Ovary (tissue), 9 donors: ENCODE results near the gene ZPR1. TPM values are rescaled to one million over a fixed set of nuclear protein-coding genes. Genes with fewer than 3 reads are reported as not detected.

ENCODE experiments used
- DNase-seq, 5 donors: peaks; one replicate each; pipeline ENCODE4 v3.0.0-alpha.2; 2019 to 2020
- H3K27ac ChIP-seq, 2 donors: fragments of 200-600 bp; one replicate each; pipeline versions ENCODE4 v1.5.1 to v1.8.0; 2019 to 2022
- H3K27me3 ChIP-seq: fragments of 200-600 bp; one replicate; pipeline ENCODE4 v1.8.0; 2022
- H3K36me3 ChIP-seq: fragments of 200-600 bp; sonication (generic); one replicate; pipeline ENCODE4 v1.5.1; 2019
- H3K4me1 ChIP-seq: one replicate; pipeline ENCODE4 v1.8.1; 2013; ENCODE audit warnings: mild to moderate bottlenecking, moderate library complexity; ENCODE audit not compliant: insufficient read depth
- H3K4me3 ChIP-seq: fragments of 200-600 bp; sonication (generic); one replicate; pipeline ENCODE4 v1.5.1; 2017
- H3K9me3 ChIP-seq, 2 donors: fragments of 200-600 bp in 1 of 2; sonication (generic) in 1 of 2; one replicate each; pipeline versions ENCODE4 v1.5.1 to v1.8.1; 2013 to 2019; ENCODE audit warnings: mild to moderate bottlenecking in 1 of 2, moderate library complexity in 1 of 2
- CTCF ChIP-seq, 3 donors: fragments of 450-650 bp in 2 of 3; fragments of 200-600 bp in 1 of 3; IDR thresholded peaks; one replicate each; pipeline versions ENCODE4 v1.5.1 to v1.8.0; 2016 to 2022; ENCODE audit warnings: antibody characterized with exemption in 3 of 3, mild to moderate bottlenecking in 1 of 3
- EP300 ChIP-seq: sonication (generic); formaldehyde crosslinking; IDR thresholded peaks from one replicate; pipeline ENCODE4 v1.6.1; 2017; ENCODE audit warnings: antibody characterized with exemption
- POLR2A ChIP-seq: fragments of 450-650 bp; IDR thresholded peaks from one replicate; pipeline ENCODE4 v1.6.1; 2017; ENCODE audit warnings: antibody characterized with exemption, mild to moderate bottlenecking, moderate library complexity
- WGBS, 3 donors: extraction: QIAGEN DNeasy Blood & Tissue Kit in 1 of 3; methylation state at CpG; one replicate each; pipeline versions ENCODE4 v1.1.5 to v1.1.7; 2013 to 2017; 5-methylcytosine and 5-hydroxymethylcytosine counted together
- intact Hi-C, 4 donors: fragments of 100-400 bp; cut with DNase I; formaldehyde crosslinking; loops; one replicate each; pipeline versions ENCODE4 v1.11.0 to v1.15.1; 2022 to 2023
- polyA plus RNA-seq, 2 donors: library from polyadenylated mRNA; stranded (reverse); fragments of 200-250 nt in 1 of 2; fragments of 350-450 nt in 1 of 2; fragmentation: Illumina TruSeq in 1 of 2; extraction: RNeasy Lipid Tissue Mini Kit (QIAGEN cat#74804) in 1 of 2; gene quantifications; one replicate each; pipeline ENCODE4 v1.2.3, GENCODE V29; 2013 to 2014
- total RNA-seq, 7 donors: library from RNA; depleted of rRNA in 2 of 7; stranded (reverse); fragments of >200 nt in 2 of 7; fragmentation: NEBNext Ultra II Directional in 3 of 7; extraction: Animal tissue kit (Norgen Biotek cat#: 25700) in 3 of 7; gene quantifications; one replicate each; pipeline versions ENCODE4 v1.1.0 to v1.2.4, GENCODE V29; 2016 to 2023
- donor health status: DM: no; HTN: no; CAD: no; lungs with moderate emphysema.
- donor health status: DM: no; HTN: no; CAD: no.
- donor health status: Bipolar disorder and iron deficiency.
- donor health status: DM: yes; HTN: yes; CAD: no.
- donor health status: DM: no; HTN: no; CAD: no.
- donor health status: DM: yes; HTN: yes; CAD: no.

ZPR1 gene
- total and polyA plus RNA-seq, 9 donors = 12.0 to 68.7 (median 37.0) TPM

GRCh38 chr11:116812109-116812508 lies 24.3 kb upstream of the ZPR1 start:
- Histone ChIP-seq H3K4me1 (no peaks in the 10 kb centered on the region), H3K36me3 (no peaks in the 10 kb centered on the region), H3K27me3 (no peaks in the 10 kb centered on the region), H3K4me3 (no peak overlapping the region), H3K27ac (no peak overlapping the region), H3K9me3 (no peaks in the 10 kb centered on the region)
- WGBS, 3 donors = 77 to 94% (median 92%) methylated on average over 4 of the region's 4 CpGs
- TF ChIP-seq POLR2A = no peak
- no peak for TF ChIP-seq EP300
- no peak for TF ChIP-seq CTCF (IDR thresholded peaks at IDR 0.05)
- no peak for DNase-seq
- intact Hi-C loops = no loop called here

- H3K27me3 ChIP-seq = no peaks in the 10 kb centered on the region
- H3K27ac ChIP-seq = no peak overlapping the region
- H3K4me1 ChIP-seq = no peaks in the 10 kb centered on the region
- intact Hi-C loops = no loop called here
- no peak for TF ChIP-seq EP300
- TF ChIP-seq CTCF (IDR thresholded peaks at IDR 0.05) = no peak
- TF ChIP-seq POLR2A = no peak
- no peaks in the 10 kb centered on the region for H3K9me3 ChIP-seq
- H3K36me3 ChIP-seq = no peaks in the 10 kb centered on the region
- DNase-seq = no peak
- no peak overlapping the region for H3K4me3 ChIP-seq
- 77 to 80% (median 79%) methylated on average over 3 of the region's 3 CpGs for WGBS, 3 donors
Observed at GRCh38 chr11:116811194-116811593, 23.4 kb upstream of the ZPR1 start.

DNA sequence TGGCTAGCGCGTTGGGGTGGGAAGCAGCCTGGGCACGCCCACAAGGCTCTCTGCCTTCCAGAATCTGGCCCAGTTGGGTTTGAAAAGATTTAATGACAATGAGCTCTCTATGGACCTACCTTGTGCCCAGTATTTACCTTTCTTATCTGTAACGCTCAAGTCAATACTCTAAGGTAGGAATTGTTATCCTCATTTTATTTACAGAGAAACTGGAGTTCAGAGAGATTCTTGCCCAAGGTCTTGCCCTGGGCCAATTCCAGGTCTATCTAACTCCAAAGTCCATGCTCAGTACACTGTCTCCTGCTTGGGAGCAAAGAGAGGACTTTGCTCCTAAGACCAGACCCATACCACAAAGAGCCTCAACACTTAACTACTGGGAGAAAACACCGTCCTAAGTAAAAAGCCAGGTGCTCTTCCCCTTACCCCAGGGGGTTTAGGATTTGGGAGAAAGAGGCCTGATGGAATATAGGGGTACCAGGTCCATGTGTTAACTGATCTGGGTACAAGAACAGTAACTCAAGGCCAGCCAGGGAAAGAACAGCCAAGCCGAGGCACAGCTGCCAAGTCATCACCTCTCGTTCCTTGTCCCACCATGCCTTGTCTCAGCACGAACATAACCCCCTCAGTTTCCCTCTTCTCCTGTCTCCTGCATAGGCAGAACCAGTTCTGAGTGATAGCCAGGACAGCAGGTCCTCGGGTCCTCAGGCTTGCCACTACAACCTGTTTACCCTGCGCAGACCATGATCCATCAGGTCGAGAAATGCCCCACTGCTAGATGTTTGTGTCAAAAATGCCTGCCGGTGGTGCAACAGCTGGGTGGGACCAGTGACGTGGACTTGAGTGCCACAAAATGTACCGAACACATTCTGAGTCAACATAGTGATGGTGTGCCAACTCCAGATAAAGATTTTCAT lies 20.7 kb upstream of the ZPR1 start:
- TF ChIP-seq EP300 (no peak), CTCF (IDR thresholded peaks at IDR 0.05) (no peak), POLR2A (no peak)
- DNase-seq = no peak
- no peak overlapping the region for H3K27ac ChIP-seq
- no peaks in the 10 kb centered on the region for H3K9me3 ChIP-seq
- no peaks in the 10 kb centered on the region for H3K36me3 ChIP-seq
- 77 to 79% (median 79%) methylated on average over 14 of the region's 14 CpGs for WGBS, 3 donors
- H3K4me1 ChIP-seq = no peaks in the 10 kb centered on the region
- H3K4me3 ChIP-seq = no peak overlapping the region
- intact Hi-C loops = no loop called here
- H3K27me3 ChIP-seq = no peaks in the 10 kb centered on the region

DNA sequence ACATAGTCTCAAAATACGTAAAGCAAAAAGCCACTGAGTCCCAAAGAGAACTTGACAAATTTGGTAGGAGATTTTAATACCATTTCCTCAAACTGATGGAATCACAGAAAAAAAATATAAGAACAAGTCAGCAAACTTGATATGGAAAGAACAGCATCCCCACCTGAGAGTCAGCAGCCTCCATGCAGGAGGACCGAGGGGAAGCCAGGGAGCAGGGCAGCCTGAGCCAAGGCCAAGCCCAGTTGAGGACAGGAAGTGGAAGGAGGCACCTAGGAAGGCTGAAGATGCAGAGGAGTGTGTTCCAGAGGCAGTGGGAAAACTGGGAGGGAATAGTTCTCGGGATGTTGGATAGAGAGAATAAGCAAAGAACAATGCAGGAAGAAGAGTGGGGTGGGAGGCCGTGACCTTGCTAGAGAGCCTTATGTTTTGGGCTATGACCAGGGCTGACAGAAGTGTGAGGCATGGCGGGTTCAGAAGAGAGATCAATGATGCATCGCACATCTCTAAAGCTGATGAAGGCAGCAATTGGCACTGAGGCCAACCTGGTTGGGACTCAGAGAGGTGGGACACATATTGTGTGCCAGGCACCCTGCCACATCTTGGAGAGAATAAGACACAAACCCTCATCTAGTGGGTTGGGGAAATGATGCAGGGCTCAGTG lies 19.9 kb upstream of the ZPR1 start:
- 90 to 91% (median 91%) methylated on average over 6 of the region's 6 CpGs for whole genome bisulfite sequencing, 3 donors
- no peak overlapping the region for H3K4me3 ChIP-seq
- H3K4me1 ChIP-seq = no peaks in the 10 kb centered on the region
- H3K36me3 ChIP-seq = no peaks in the 10 kb centered on the region
- no peak for DNase-seq
- no peaks in the 10 kb centered on the region for H3K27me3 ChIP-seq
- no peak overlapping the region for H3K27ac ChIP-seq
- H3K9me3 ChIP-seq = no peaks in the 10 kb centered on the region
- TF ChIP-seq EP300 (no peak), POLR2A (no peak), CTCF (IDR thresholded peaks at IDR 0.05) (no peak)
- intact Hi-C loops = no loop called here
